HepG2 (cell line): ENCODE measurements around the gene TRAK1. TPM values are rescaled to one million over a fixed set of nuclear protein-coding genes. Genes with fewer than 3 reads are reported as not detected.

Experiments
- CAMTA2 ChIP-seq: sonication (generic); formaldehyde crosslinking; IDR thresholded peaks from 2 replicates; pipeline ENCODE4 v1.4.0; 2020; ENCODE audit warnings: mild to moderate bottlenecking, missing genetic modification reagents, borderline replicate concordance
- CEBPG ChIP-seq: IDR thresholded peaks from 2 replicates; pipeline ENCODE4 v1.6.1; 2016
- HDAC2 ChIP-seq: sonication (generic); formaldehyde crosslinking; IDR thresholded peaks from 2 replicates; pipeline ENCODE4 v1.4.0; 2020; ENCODE audit warnings: missing genetic modification reagents
- KLF9 ChIP-seq: IDR thresholded peaks from 2 replicates; pipeline ENCODE4 v1.6.1; 2016; ENCODE audit warnings: low read depth
- KMT2A ChIP-seq: sonication (generic); formaldehyde crosslinking; IDR thresholded peaks from 2 replicates; pipeline ENCODE4 v1.4.0; 2020; ENCODE audit warnings: missing genetic modification reagents
- PHF8 ChIP-seq: sonication (generic); formaldehyde crosslinking; IDR thresholded peaks from 2 replicates; pipeline ENCODE4 v1.5.0; 2020; ENCODE audit warnings: missing genetic modification reagents
- PITX1 ChIP-seq: sonication (generic); formaldehyde crosslinking; IDR thresholded peaks from 2 replicates; pipeline ENCODE4 v1.5.1; 2020; ENCODE audit warnings: mild to moderate bottlenecking, missing genetic modification reagents
- PRPF4 ChIP-seq: fragments of 200-400 bp; formaldehyde crosslinking; IDR thresholded peaks from 2 replicates; pipeline ENCODE4 v1.6.1; 2016; ENCODE audit warnings: low read length, low read depth; ENCODE audit not compliant: poor library complexity, severe bottlenecking
- REPIN1 ChIP-seq: sonication (generic); formaldehyde crosslinking; IDR thresholded peaks from 2 replicates; pipeline ENCODE4 v1.8.0; 2022; ENCODE audit warnings: missing genetic modification reagents, low read depth, mild to moderate bottlenecking, borderline replicate concordance
- SALL1 ChIP-seq: sonication (generic); formaldehyde crosslinking; IDR thresholded peaks from 2 replicates; pipeline ENCODE4 v1.8.0; 2022; ENCODE audit warnings: mild to moderate bottlenecking, missing genetic modification reagents
- SMARCC2 ChIP-seq: fragments of 450-650 bp; IDR thresholded peaks from 2 replicates; pipeline ENCODE4 v1.6.1; 2017; ENCODE audit warnings: antibody characterized with exemption, mild to moderate bottlenecking
- SMYD3 ChIP-seq: sonication (generic); formaldehyde crosslinking; IDR thresholded peaks from 2 replicates; pipeline ENCODE4 v1.8.1; 2023; ENCODE audit warnings: mild to moderate bottlenecking, missing genetic modification reagents
- TEAD3 ChIP-seq: optimal IDR thresholded peaks from 2 replicates; pipeline ENCODE3; 2016; ENCODE audit warnings: borderline replicate concordance
- THAP11 ChIP-seq: IDR thresholded peaks from 2 replicates; pipeline ENCODE4 v1.6.1; 2016; ENCODE audit warnings: missing biosample characterization, missing genetic modification reagents
- ZNF382 ChIP-seq: sonication (generic); formaldehyde crosslinking; IDR thresholded peaks from 2 replicates; pipeline ENCODE4 v1.5.0; 2020; ENCODE audit warnings: missing genetic modification reagents, mild to moderate bottlenecking, borderline replicate concordance
- ZNF446 ChIP-seq: sonication (generic); formaldehyde crosslinking; IDR thresholded peaks from 2 replicates; pipeline ENCODE4 v1.5.0; 2020; ENCODE audit warnings: mild to moderate bottlenecking, missing genetic modification reagents
- ZNF484 ChIP-seq: sonication (generic); formaldehyde crosslinking; IDR thresholded peaks from 2 replicates; pipeline ENCODE4 v1.5.1; 2020; ENCODE audit warnings: mild to moderate bottlenecking, low read depth, missing genetic modification reagents, borderline replicate concordance
- ZNF543 ChIP-seq: sonication (generic); formaldehyde crosslinking; IDR thresholded peaks from 2 replicates; pipeline ENCODE4 v1.4.0; 2020; ENCODE audit warnings: mild to moderate bottlenecking, missing genetic modification reagents
- ZNF556 ChIP-seq: sonication (generic); formaldehyde crosslinking; IDR thresholded peaks from 2 replicates; pipeline ENCODE4 v1.4.0; 2020; ENCODE audit warnings: mild to moderate bottlenecking, missing genetic modification reagents, borderline replicate concordance
- ZNF572 ChIP-seq: sonication (generic); formaldehyde crosslinking; IDR thresholded peaks from 2 replicates; pipeline ENCODE4 v1.5.1; 2020; ENCODE audit warnings: mild to moderate bottlenecking, missing genetic modification reagents
- ZNF749 ChIP-seq: sonication (generic); formaldehyde crosslinking; IDR thresholded peaks from 2 replicates; pipeline ENCODE4 v1.8.0; 2022; ENCODE audit warnings: mild to moderate bottlenecking, missing genetic modification reagents, moderate library complexity, borderline replicate concordance
- ZNF790 ChIP-seq: sonication (generic); formaldehyde crosslinking; IDR thresholded peaks from 2 replicates; pipeline ENCODE4 v1.8.0; 2022; ENCODE audit warnings: missing genetic modification reagents, mild to moderate bottlenecking, borderline replicate concordance
- ZNF841 ChIP-seq: sonication (generic); formaldehyde crosslinking; IDR thresholded peaks from 2 replicates; pipeline ENCODE4 v1.8.1; 2023; ENCODE audit warnings: missing genetic modification reagents, borderline replicate concordance
- polyA plus RNA-seq, 8 experiments: library from polyadenylated mRNA; depleted of rRNA in 3 of 8; stranded (reverse) in 7 of 8; unstranded in 1 of 8; fragments of >200 nt; fragmentation: Illumina TruSeq in 4 of 8; extraction: Trizol in 4 of 8; gene quantifications; 2 replicates each; pipeline versions ENCODE4 v1.2.1 to v1.2.3, GENCODE V29; 2011 to 2016; ENCODE audit warnings: low read depth in 4 of 8, missing spikeins in 1 of 8, mixed read lengths in 1 of 8; ENCODE audit not compliant: insufficient read depth in 1 of 8
- total RNA-seq, 5 experiments: library from RNA; depleted of rRNA; stranded (reverse); fragments of >200 nt; fragmentation: Illumina TruSeq; extraction: Trizol; gene quantifications; 2 replicates each; pipeline ENCODE4 v1.2.3, GENCODE V29; 2016; ENCODE audit warnings: low read depth in 1 of 5
- TF ChIP-seq, protein P1 (sequence below): sonication (generic); formaldehyde crosslinking; IDR thresholded peaks from 2 replicates; pipeline ENCODE4 v1.4.0; 2020; ENCODE audit warnings: missing genetic modification reagents
- TF ChIP-seq, protein P2 (sequence below): sonication (generic); formaldehyde crosslinking; IDR thresholded peaks from 2 replicates; pipeline ENCODE4 v1.9.0; 2021; ENCODE audit warnings: mild to moderate bottlenecking, missing genetic modification reagents

The TRAK1 gene
- total and polyA plus RNA-seq, 2 of the 13 experiments (the other 11 are each of a cell fraction or from before 2014, with no cell fraction given) = 20.5 to 46.6 TPM

DNA sequence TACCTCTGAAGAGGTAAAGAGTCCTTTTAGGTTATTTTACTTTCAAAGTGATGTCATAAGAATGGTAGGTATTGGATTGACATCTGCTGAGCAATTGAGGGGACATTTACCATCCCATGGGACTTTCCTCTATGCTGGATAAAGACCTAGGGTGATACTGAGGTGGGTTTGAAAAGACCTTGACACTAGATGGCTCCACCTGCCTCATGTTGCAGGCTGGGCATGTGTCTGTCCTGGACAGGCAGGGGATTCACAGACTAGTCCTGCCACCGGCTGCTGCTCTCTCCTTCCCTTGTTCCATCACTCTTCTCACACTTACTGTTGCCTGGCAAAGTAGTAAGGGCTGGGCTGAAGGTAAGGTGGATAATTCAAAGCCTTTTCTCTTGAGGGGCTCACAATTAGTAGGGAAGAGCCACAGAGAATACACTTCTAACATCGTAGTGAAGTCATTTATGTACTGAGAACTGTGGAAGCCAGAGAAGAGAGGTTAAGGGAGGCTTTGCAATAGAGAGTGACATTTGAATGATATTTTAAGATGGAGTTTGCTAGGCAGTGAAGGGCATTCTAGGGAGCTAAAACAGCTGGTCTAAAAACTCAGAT is 27.7 kb downstream of the TRAK1 start (continued):
- TF ChIP-seq HDAC2 (peak; percentile 57; the same call in 1 of the 2 replicates), CAMTA2 (no peak), ZNF382 (CRISPR knock-in tag) (no peak), SALL1 (CRISPR knock-in tag) (peak; percentile 49), PRPF4 (no peak), ZNF446 (CRISPR knock-in tag) (no peak), KLF9 (no peak), ZNF841 (CRISPR knock-in tag) (no peak), ZNF790 (no peak), SMYD3 (CRISPR knock-in tag) (no peak), ZNF749 (no peak), THAP11 (CRISPR knock-in tag) (peak; percentile 28; the same call in 1 of the 2 replicates), TEAD3 (CRISPR knock-in tag) (peak; percentile 59), ZNF543 (CRISPR knock-in tag) (no peak), ZNF556 (no peak), PITX1 (CRISPR knock-in tag) (peak; percentile 41; the same call in 1 of the 2 replicates), PHF8 (CRISPR knock-in tag) (no peak), REPIN1 (CRISPR knock-in tag) (no peak), ZNF572 (CRISPR knock-in tag) (no peak), KMT2A (CRISPR knock-in tag) (0 out of 2 replicates have a peak, but pooled peaks have one; percentile 26), SMARCC2 (no peak), CEBPG (CRISPR knock-in tag) (no peak), ZNF484 (no peak)
- TF ChIP-seq, protein P1, sequence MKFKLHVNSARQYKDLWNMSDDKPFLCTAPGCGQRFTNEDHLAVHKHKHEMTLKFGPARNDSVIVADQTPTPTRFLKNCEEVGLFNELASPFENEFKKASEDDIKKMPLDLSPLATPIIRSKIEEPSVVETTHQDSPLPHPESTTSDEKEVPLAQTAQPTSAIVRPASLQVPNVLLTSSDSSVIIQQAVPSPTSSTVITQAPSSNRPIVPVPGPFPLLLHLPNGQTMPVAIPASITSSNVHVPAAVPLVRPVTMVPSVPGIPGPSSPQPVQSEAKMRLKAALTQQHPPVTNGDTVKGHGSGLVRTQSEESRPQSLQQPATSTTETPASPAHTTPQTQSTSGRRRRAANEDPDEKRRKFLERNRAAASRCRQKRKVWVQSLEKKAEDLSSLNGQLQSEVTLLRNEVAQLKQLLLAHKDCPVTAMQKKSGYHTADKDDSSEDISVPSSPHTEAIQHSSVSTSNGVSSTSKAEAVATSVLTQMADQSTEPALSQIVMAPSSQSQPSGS (CRISPR knock-in tag) = 0 out of 2 replicates have a peak, but pooled peaks have one; percentile 38
- TF ChIP-seq, protein P2, sequence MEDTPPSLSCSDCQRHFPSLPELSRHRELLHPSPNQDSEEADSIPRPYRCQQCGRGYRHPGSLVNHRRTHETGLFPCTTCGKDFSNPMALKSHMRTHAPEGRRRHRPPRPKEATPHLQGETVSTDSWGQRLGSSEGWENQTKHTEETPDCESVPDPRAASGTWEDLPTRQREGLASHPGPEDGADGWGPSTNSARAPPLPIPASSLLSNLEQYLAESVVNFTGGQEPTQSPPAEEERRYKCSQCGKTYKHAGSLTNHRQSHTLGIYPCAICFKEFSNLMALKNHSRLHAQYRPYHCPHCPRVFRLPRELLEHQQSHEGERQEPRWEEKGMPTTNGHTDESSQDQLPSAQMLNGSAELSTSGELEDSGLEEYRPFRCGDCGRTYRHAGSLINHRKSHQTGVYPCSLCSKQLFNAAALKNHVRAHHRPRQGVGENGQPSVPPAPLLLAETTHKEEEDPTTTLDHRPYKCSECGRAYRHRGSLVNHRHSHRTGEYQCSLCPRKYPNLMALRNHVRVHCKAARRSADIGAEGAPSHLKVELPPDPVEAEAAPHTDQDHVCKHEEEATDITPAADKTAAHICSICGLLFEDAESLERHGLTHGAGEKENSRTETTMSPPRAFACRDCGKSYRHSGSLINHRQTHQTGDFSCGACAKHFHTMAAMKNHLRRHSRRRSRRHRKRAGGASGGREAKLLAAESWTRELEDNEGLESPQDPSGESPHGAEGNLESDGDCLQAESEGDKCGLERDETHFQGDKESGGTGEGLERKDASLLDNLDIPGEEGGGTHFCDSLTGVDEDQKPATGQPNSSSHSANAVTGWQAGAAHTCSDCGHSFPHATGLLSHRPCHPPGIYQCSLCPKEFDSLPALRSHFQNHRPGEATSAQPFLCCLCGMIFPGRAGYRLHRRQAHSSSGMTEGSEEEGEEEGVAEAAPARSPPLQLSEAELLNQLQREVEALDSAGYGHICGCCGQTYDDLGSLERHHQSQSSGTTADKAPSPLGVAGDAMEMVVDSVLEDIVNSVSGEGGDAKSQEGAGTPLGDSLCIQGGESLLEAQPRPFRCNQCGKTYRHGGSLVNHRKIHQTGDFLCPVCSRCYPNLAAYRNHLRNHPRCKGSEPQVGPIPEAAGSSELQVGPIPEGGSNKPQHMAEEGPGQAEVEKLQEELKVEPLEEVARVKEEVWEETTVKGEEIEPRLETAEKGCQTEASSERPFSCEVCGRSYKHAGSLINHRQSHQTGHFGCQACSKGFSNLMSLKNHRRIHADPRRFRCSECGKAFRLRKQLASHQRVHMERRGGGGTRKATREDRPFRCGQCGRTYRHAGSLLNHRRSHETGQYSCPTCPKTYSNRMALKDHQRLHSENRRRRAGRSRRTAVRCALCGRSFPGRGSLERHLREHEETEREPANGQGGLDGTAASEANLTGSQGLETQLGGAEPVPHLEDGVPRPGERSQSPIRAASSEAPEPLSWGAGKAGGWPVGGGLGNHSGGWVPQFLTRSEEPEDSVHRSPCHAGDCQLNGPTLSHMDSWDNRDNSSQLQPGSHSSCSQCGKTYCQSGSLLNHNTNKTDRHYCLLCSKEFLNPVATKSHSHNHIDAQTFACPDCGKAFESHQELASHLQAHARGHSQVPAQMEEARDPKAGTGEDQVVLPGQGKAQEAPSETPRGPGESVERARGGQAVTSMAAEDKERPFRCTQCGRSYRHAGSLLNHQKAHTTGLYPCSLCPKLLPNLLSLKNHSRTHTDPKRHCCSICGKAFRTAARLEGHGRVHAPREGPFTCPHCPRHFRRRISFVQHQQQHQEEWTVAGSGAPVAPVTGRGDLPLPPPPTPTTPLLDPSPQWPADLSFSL (CRISPR knock-in tag) = no peak
